Esophagus muscularis mucosa (tissue), 4 donors: ENCODE measurements around the gene PLCH2.

Experiments
- CTCF ChIP-seq, 3 experiments: fragments of 200-600 bp in 2 of 3; fragments of 450-650 bp in 1 of 3; sonication (generic) in 2 of 3; IDR thresholded peaks; one replicate each; pipeline ENCODE4 v1.5.1; 2017 to 2019; ENCODE audit warnings: antibody characterized with exemption in 3 of 3, mild to moderate bottlenecking in 2 of 3, moderate library complexity in 1 of 3
- EP300 ChIP-seq: sonication (generic); formaldehyde crosslinking; IDR thresholded peaks from one replicate; pipeline ENCODE4 v1.6.1; 2017; ENCODE audit warnings: antibody characterized with exemption
- POLR2A ChIP-seq: fragments of 450-650 bp; IDR thresholded peaks from one replicate; pipeline ENCODE4 v1.6.1; 2017; ENCODE audit warnings: antibody characterized with exemption, moderate library complexity, mild to moderate bottlenecking, low read depth
- POLR2AphosphoS5 ChIP-seq, 2 donors: sonication (generic); formaldehyde crosslinking; IDR thresholded peaks; one replicate each; pipeline ENCODE4 v1.6.1; 2017; ENCODE audit warnings: antibody characterized with exemption in 2 of 2

- TF ChIP-seq CTCF (IDR thresholded peaks at IDR 0.05), result no peak
- no peak for TF ChIP-seq POLR2A
- no peak for TF ChIP-seq POLR2AphosphoS5 (IDR thresholded peaks at IDR 0.05)
- no peak for TF ChIP-seq EP300
Measured at GRCh38 chr1:2457444-2457843, 18.6 kb upstream of the PLCH2 start.
